Endodermal cell (in vitro differentiated cells): ENCODE data around the gene HOXA4. TPM values are rescaled to one million over a fixed set of nuclear protein-coding genes. Genes with fewer than 3 reads are reported as not detected.

Experiments
- DNase-seq: peaks from one replicate; pipeline ENCODE4 v3.0.0-alpha.2; 2017
- H3K27ac ChIP-seq: 2 replicates; pipeline ENCODE4 v1.5.1; 2013; ENCODE audit warnings: mild to moderate bottlenecking, low read depth, low read length, moderate library complexity
- H3K27me3 ChIP-seq: 2 replicates; pipeline ENCODE4 v1.6.1; 2013; ENCODE audit warnings: mild to moderate bottlenecking, low read length, moderate library complexity; ENCODE audit not compliant: insufficient read depth, control insufficient read depth, poor library complexity, severe bottlenecking
- H3K36me3 ChIP-seq: 2 replicates; pipeline ENCODE4 v1.7.0; 2013; ENCODE audit warnings: mild to moderate bottlenecking, low read length, moderate library complexity; ENCODE audit not compliant: control insufficient read depth, insufficient read depth
- H3K4me1 ChIP-seq: one replicate; pipeline ENCODE4 v1.7.0; 2013; ENCODE audit warnings: low read length; ENCODE audit not compliant: control insufficient read depth, insufficient read depth
- H3K4me3 ChIP-seq: 2 replicates; pipeline ENCODE4 v1.5.1; 2013; ENCODE audit warnings: mild to moderate bottlenecking, low read length, moderate library complexity
- H3K9ac ChIP-seq: 2 replicates; pipeline ENCODE4 v1.6.1; 2013; ENCODE audit warnings: mild to moderate bottlenecking, low read length, moderate library complexity; ENCODE audit not compliant: poor library complexity, severe bottlenecking; ENCODE audit errors: extremely low read depth
- H3K9me3 ChIP-seq: 2 replicates; pipeline ENCODE4 v1.6.1; 2013; ENCODE audit warnings: mild to moderate bottlenecking, low read length, moderate library complexity; ENCODE audit not compliant: control insufficient read depth
- H3K27ac Mint-ChIP-seq: 2 replicates; pipeline ENCODE4 v1.8.0; 2020; ENCODE audit warnings: mixed read lengths
- H3K27me3 Mint-ChIP-seq: 2 replicates; pipeline ENCODE4 v1.8.0; 2021; ENCODE audit warnings: mild to moderate bottlenecking, mixed read lengths; ENCODE audit not compliant: insufficient read depth
- H3K36me3 Mint-ChIP-seq: 2 replicates; pipeline ENCODE4 v1.8.0; 2020; ENCODE audit warnings: low read depth, mixed read lengths
- H3K4me1 Mint-ChIP-seq: 2 replicates; pipeline ENCODE4 v1.8.0; 2020; ENCODE audit warnings: mixed read lengths
- H3K4me3 Mint-ChIP-seq: 2 replicates; pipeline ENCODE4 v1.8.0; 2020; ENCODE audit warnings: mild to moderate bottlenecking, moderate library complexity, mixed read lengths
- H3K9me3 Mint-ChIP-seq: 2 replicates; pipeline ENCODE4 v1.8.0; 2020; ENCODE audit warnings: mild to moderate bottlenecking, mixed read lengths
- WGBS, 2 experiments: methylation state at CpG; one replicate each; pipeline versions ENCODE4 v1.1.5 to v1.1.7; 2013; ENCODE audit warnings: missing lambda C conversion rate in 2 of 2, mixed read lengths in 1 of 2; ENCODE audit not compliant: insufficient coverage in 1 of 2, insufficient read length in 1 of 2; 5-methylcytosine and 5-hydroxymethylcytosine counted together
- total RNA-seq, 2 donors: library from RNA; stranded (reverse); fragmentation: NEBNext Ultra II Directional in 1 of 2; extraction: Animal tissue kit (Norgen Biotek cat#: 25700) in 1 of 2; gene quantifications; 2 replicates in 1 of 2; 3 replicates in 1 of 2; pipeline ENCODE4 v1.2.1, GENCODE V29; 2021
- TF ChIP-seq, protein P1 (sequence below): fragments of 200-600 bp; sonication (generic); conservative IDR thresholded peaks from 2 replicates; pipeline ENCODE4 v1.5.0; 2021; ENCODE audit warnings: antibody characterized with exemption, mild to moderate bottlenecking

The HOXA4 gene
- total RNA-seq, 2 donors from 2014 or later, result not detected

- Histone ChIP-seq H3K36me3 (no peaks in the 10 kb centered on the region), H3K9ac (no peak within 1 kb of the TSS), H3K27ac (no peak within 1 kb of the TSS), H3K27me3 (peaks cover 100% of the 10 kb centered on the region), H3K9me3 (peaks cover 5% of the 10 kb centered on the region), H3K4me1 (no peaks in the 10 kb centered on the region), H3K4me3 (no peak within 1 kb of the TSS)
- DNase-seq, result no peak
- TF ChIP-seq, protein P1, sequence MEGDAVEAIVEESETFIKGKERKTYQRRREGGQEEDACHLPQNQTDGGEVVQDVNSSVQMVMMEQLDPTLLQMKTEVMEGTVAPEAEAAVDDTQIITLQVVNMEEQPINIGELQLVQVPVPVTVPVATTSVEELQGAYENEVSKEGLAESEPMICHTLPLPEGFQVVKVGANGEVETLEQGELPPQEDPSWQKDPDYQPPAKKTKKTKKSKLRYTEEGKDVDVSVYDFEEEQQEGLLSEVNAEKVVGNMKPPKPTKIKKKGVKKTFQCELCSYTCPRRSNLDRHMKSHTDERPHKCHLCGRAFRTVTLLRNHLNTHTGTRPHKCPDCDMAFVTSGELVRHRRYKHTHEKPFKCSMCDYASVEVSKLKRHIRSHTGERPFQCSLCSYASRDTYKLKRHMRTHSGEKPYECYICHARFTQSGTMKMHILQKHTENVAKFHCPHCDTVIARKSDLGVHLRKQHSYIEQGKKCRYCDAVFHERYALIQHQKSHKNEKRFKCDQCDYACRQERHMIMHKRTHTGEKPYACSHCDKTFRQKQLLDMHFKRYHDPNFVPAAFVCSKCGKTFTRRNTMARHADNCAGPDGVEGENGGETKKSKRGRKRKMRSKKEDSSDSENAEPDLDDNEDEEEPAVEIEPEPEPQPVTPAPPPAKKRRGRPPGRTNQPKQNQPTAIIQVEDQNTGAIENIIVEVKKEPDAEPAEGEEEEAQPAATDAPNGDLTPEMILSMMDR, result no peak
- Mint-ChIP-seq H3K4me3 (no peak within 1 kb of the TSS), H3K27ac (no peak within 1 kb of the TSS), H3K9me3 (peaks cover 8% of the 10 kb centered on the region), H3K4me1 (no peaks in the 10 kb centered on the region), H3K27me3 (peaks cover 99% of the 10 kb centered on the region), H3K36me3 (no peaks in the 10 kb centered on the region)
- 10 to 16% methylated on average over 35 to 80 of the region's 82 CpGs for WGBS, 2 experiments
Observed at GRCh38 chr7:27165089-27165995, 34.8 kb upstream of the HOXA4 start, which contains the start of gene HOXA9. TSS of gene HOXA9 (minus strand) at chr7:27165537. CDS start at chr7:27165457, 80 bp downstream.

- Mint-ChIP-seq H3K27me3 (peaks cover 99% of the 10 kb centered on the region), H3K27ac (no peak overlapping the region), H3K36me3 (no peaks in the 10 kb centered on the region), H3K4me3 (no peak overlapping the region), H3K4me1 (no peaks in the 10 kb centered on the region), H3K9me3 (peaks cover 8% of the 10 kb centered on the region)
- H3K9me3 ChIP-seq, result peaks cover 5% of the 10 kb centered on the region
- TF ChIP-seq, protein P1, result peak; percentile 60
- H3K36me3 ChIP-seq, result no peaks in the 10 kb centered on the region
- 4% methylated on average over 18 to 47 of the region's 47 CpGs for WGBS, 2 experiments
- peaks cover 100% of the 10 kb centered on the region for H3K27me3 ChIP-seq
- H3K9ac ChIP-seq, result no peak overlapping the region
- peak; percentile 88 for DNase-seq
- no peak overlapping the region for H3K4me3 ChIP-seq
- H3K27ac ChIP-seq, result no peak overlapping the region
- no peaks in the 10 kb centered on the region for H3K4me1 ChIP-seq
Observed at GRCh38 chr7:27164367-27165088, 34.0 kb upstream of the HOXA4 start.

DNA sequence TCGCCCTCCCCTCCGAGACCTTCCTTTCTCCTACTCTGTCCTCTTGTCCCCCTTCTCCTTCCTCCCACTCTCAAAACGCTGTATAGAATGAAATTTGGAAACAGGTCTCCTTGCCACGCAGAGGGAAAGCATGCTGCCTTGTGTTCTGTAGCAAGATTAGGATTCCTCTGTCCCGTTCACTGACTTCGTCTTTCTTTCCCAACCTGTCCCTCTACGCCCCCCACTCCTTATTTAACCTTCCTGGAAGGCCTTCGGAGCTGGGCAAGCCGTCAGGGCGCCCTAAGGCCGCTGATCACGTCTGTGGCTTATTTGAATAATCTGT lies 33.4 kb upstream of the HOXA4 start:
- H3K27me3 Mint-ChIP-seq, result peaks cover 99% of the 10 kb centered on the region
- Histone ChIP-seq H3K36me3 (no peaks in the 10 kb centered on the region), H3K9ac (no peak overlapping the region), H3K4me3 (no peak overlapping the region), H3K9me3 (peaks cover 9% of the 10 kb centered on the region), H3K4me1 (no peaks in the 10 kb centered on the region), H3K27ac (no peak overlapping the region), H3K27me3 (peaks cover 100% of the 10 kb centered on the region)
- TF ChIP-seq, protein P1, result no peak
- WGBS, 2 experiments, result 9 to 28% methylated on average over 4 to 12 of the region's 12 CpGs
- no peak overlapping the region for H3K4me3 Mint-ChIP-seq
- DNase-seq, result no peak
- H3K9me3 Mint-ChIP-seq, result peaks cover 8% of the 10 kb centered on the region
- H3K27ac Mint-ChIP-seq, result no peak overlapping the region
- no peaks in the 10 kb centered on the region for H3K36me3 Mint-ChIP-seq
- no peaks in the 10 kb centered on the region for H3K4me1 Mint-ChIP-seq
